GM12878 (cell line): ENCODE data around the gene HEATR3. TPM values are rescaled to one million over a fixed set of nuclear protein-coding genes. Genes with fewer than 3 reads are reported as not detected.

Source experiments
- ATAC-seq: fragments of 200-7000 bp; cut with Tn5 transposase; 3 replicates; pipeline ENCODE4 v1.9.1; 2020; ENCODE audit warnings: mild to moderate bottlenecking, moderate library complexity
- BruUV-seq: library from RNA; stranded (reverse); fragments of 400-500 nt; replicated peaks from 2 replicates; lab custom pipeline; 2021; lab: Mats Ljungman, UMichigan
- CTCF ChIA-PET: fragments of 300-600 bp; sonication (Branson Sonifier 250); formaldehyde crosslinking; extraction: SDS; loops from one replicate; lab custom pipeline; 2021; ENCODE audit warnings: inconsistent platforms; lab: Yijun Ruan, JAX
- POLR2A ChIA-PET: fragments of 350-600 bp; formaldehyde crosslinking; extraction: SDS; loops from one replicate; lab custom pipeline; 2021; ENCODE audit warnings: inconsistent platforms; lab: Charles Lee
- RAD21 ChIA-PET: fragments of 300-600 bp; sonication (Branson Sonifier 250); formaldehyde crosslinking; loops from one replicate; lab custom pipeline; 2023; ENCODE audit warnings: antibody characterized with exemption; ENCODE audit not compliant: unreplicated experiment; lab: Charles Lee
- SMC1A ChIA-PET: fragments of 300-600 bp; sonication (Branson Sonifier 250); formaldehyde crosslinking; loops from one replicate; lab custom pipeline; 2023; ENCODE audit not compliant: unreplicated experiment, uncharacterized antibody; lab: Charles Lee
- DNase-seq: peaks from one replicate; pipeline ENCODE4 v3.0.0-alpha.2; 2011; ENCODE audit warnings: low read depth, low spot score
- FAIRE-seq: peaks from 3 replicates; lab custom pipeline; 2011; peaks lifted over from hg19 to GRCh38; lab: Jason Lieb, UNC
- H2AFZ ChIP-seq: 2 replicates; pipeline ENCODE4 v1.6.0; 2011; ENCODE audit warnings: low read depth, low read length, control low read depth; ENCODE audit not compliant: control insufficient read depth
- H3K27ac ChIP-seq: 2 replicates; pipeline ENCODE4 v1.5.1; 2011; ENCODE audit warnings: control low read depth; ENCODE audit not compliant: control insufficient read depth, insufficient read depth
- H3K27me3 ChIP-seq, 2 experiments: replicated peaks in 1 of 2; 2 replicates each; pipeline versions ENCODE4 v1.6.0 to v1.6.1; 2011; ENCODE audit warnings: low read length in 1 of 2; ENCODE audit not compliant: control insufficient read depth in 2 of 2, insufficient read depth in 2 of 2
- H3K36me3 ChIP-seq, 2 experiments: 2 replicates each; pipeline ENCODE4 v1.5.1; 2011; ENCODE audit warnings: low read length in 1 of 2; ENCODE audit not compliant: control insufficient read depth in 2 of 2, insufficient read depth in 2 of 2
- H3K4me1 ChIP-seq: 2 replicates; pipeline ENCODE4 v1.6.1; 2011; ENCODE audit warnings: mild to moderate bottlenecking, low read length, moderate library complexity, mixed read lengths; ENCODE audit not compliant: control insufficient read depth, insufficient read depth
- H3K4me2 ChIP-seq: 2 replicates; pipeline ENCODE4 v1.6.0; 2011; ENCODE audit warnings: control low read depth; ENCODE audit not compliant: control insufficient read depth, insufficient read depth
- H3K4me3 ChIP-seq: fragments of 200-600 bp; sonication (generic); 2 replicates; pipeline ENCODE4 v1.5.1; 2016
- H3K79me2 ChIP-seq: 2 replicates; pipeline ENCODE4 v1.6.0; 2011; ENCODE audit warnings: low read length; ENCODE audit not compliant: control insufficient read depth, insufficient read depth
- H3K9ac ChIP-seq: 2 replicates; pipeline ENCODE4 v1.8.0; 2011; ENCODE audit warnings: low read length, control low read depth, mixed read lengths; ENCODE audit not compliant: control insufficient read depth, insufficient read depth
- H3K9me3 ChIP-seq: replicated peaks from 3 replicates; pipeline ENCODE4 v1.5.1; 2011; ENCODE audit warnings: mild to moderate bottlenecking, low read length; ENCODE audit not compliant: control insufficient read depth, insufficient read depth
- H4K20me1 ChIP-seq: 2 replicates; pipeline ENCODE4 v1.6.0; 2011; ENCODE audit not compliant: control insufficient read depth, insufficient read depth
- CEBPB ChIP-seq, 2 experiments: fragments of 150-350 bp in 1 of 2; IDR thresholded peaks; 2 replicates each; pipeline ENCODE4 v1.6.1; 2012 to 2014; ENCODE audit warnings: low read depth in 2 of 2, low read length in 2 of 2, borderline replicate concordance in 1 of 2, inconsistent platforms in 1 of 2
- CHD2 ChIP-seq: IDR thresholded peaks from 2 replicates; pipeline ENCODE4 v1.6.1; 2011; ENCODE audit warnings: low read depth, low read length, improper control_type of control experiment, borderline replicate concordance
- DPF2 ChIP-seq: fragments of 450-650 bp; IDR thresholded peaks from 2 replicates; pipeline ENCODE4 v1.6.1; 2017; ENCODE audit warnings: mild to moderate bottlenecking
- EED ChIP-seq: sonication (generic); IDR thresholded peaks from 2 replicates; pipeline ENCODE4 v1.6.1; 2016; ENCODE audit warnings: antibody characterized with exemption, low read depth
- FOXK2 ChIP-seq: fragments of 450-650 bp; IDR thresholded peaks from 2 replicates; pipeline ENCODE4 v1.6.1; 2017; ENCODE audit warnings: mild to moderate bottlenecking, moderate library complexity
- HDGF ChIP-seq: fragments of 450-650 bp; IDR thresholded peaks from 2 replicates; pipeline ENCODE4 v1.6.1; 2016; ENCODE audit warnings: antibody characterized with exemption
- IKZF2 ChIP-seq, 2 experiments: fragments of 450-650 bp; IDR thresholded peaks; 2 replicates each; pipeline ENCODE4 v1.6.1; 2017; ENCODE audit warnings: mild to moderate bottlenecking in 2 of 2, moderate library complexity in 2 of 2
- MEF2A ChIP-seq: IDR thresholded peaks from 2 replicates; pipeline ENCODE4 v1.6.1; 2011; ENCODE audit warnings: low read depth, mild to moderate bottlenecking, low read length, moderate library complexity; ENCODE audit not compliant: insufficient read depth
- NKRF ChIP-seq: fragments of 450-650 bp; conservative IDR thresholded peaks from 2 replicates; pipeline ENCODE4 v1.6.1; 2017; ENCODE audit warnings: mild to moderate bottlenecking, moderate library complexity
- NR2C2 ChIP-seq: IDR thresholded peaks from 2 replicates; pipeline ENCODE4 v1.6.1; 2011; ENCODE audit warnings: borderline replicate concordance, low read depth; ENCODE audit not compliant: control insufficient read depth, insufficient read length
- PBX3 ChIP-seq: IDR thresholded peaks from 2 replicates; pipeline ENCODE4 v1.6.1; 2011; ENCODE audit warnings: mild to moderate bottlenecking, low read depth, low read length, moderate library complexity; ENCODE audit not compliant: insufficient replicate concordance
- POLR2AphosphoS5 ChIP-seq: IDR thresholded peaks from 2 replicates; pipeline ENCODE4 v1.6.1; 2011; ENCODE audit warnings: mild to moderate bottlenecking, low read length, inconsistent platforms
- RAD51 ChIP-seq: fragments of 450-650 bp; IDR thresholded peaks from 2 replicates; pipeline ENCODE4 v1.6.1; 2016; ENCODE audit warnings: moderate library complexity, mild to moderate bottlenecking, inconsistent platforms
- SKIL ChIP-seq: fragments of 450-650 bp; IDR thresholded peaks from 2 replicates; pipeline ENCODE4 v1.6.1; 2017; ENCODE audit warnings: mild to moderate bottlenecking, low read depth, inconsistent platforms; ENCODE audit not compliant: poor library complexity, severe bottlenecking
- SREBF1 ChIP-seq: IDR thresholded peaks from 2 replicates; pipeline ENCODE4 v1.6.1; 2012; ENCODE audit warnings: mild to moderate bottlenecking, low read length
- STAT1 ChIP-seq: fragments of 450-650 bp; conservative IDR thresholded peaks from 2 replicates; pipeline ENCODE4 v1.6.1; 2014; ENCODE audit warnings: antibody characterized with exemption, mild to moderate bottlenecking
- TBL1XR1 ChIP-seq: IDR thresholded peaks from 2 replicates; pipeline ENCODE4 v1.6.1; 2012; ENCODE audit warnings: low read depth, low read length, improper control_type of control experiment
- TCF7 ChIP-seq: IDR thresholded peaks from 2 replicates; pipeline ENCODE4 v1.6.1; 2014; ENCODE audit warnings: antibody characterized with exemption, borderline replicate concordance
- YY1 ChIP-seq: IDR thresholded peaks from 2 replicates; pipeline ENCODE4 v1.6.1; 2011; ENCODE audit warnings: low read depth, mild to moderate bottlenecking, low read length
- ZNF207 ChIP-seq: fragments of 450-650 bp; IDR thresholded peaks from 2 replicates; pipeline ENCODE4 v1.6.1; 2014; ENCODE audit warnings: antibody characterized with exemption, mild to moderate bottlenecking, borderline replicate concordance
- WGBS: methylation state at CpG from one replicate; pipeline ENCODE4 v1.1.6; 2016; ENCODE audit warnings: low lambda C conversion rate; ENCODE audit not compliant: insufficient replicate concordance, insufficient coverage; ENCODE audit errors: missing lambda C conversion rate; 5-methylcytosine and 5-hydroxymethylcytosine counted together
- in situ Hi-C: fragments of 300-500 bp; cut with MboI; formaldehyde crosslinking; loops from 9 replicates; pipeline ENCODE4 v1.14.3; 2018; ENCODE audit warnings: mixed read lengths
- intact Hi-C: fragments of 100-400 bp; cut with micrococcal nuclease; formaldehyde crosslinking; loops from one replicate; pipeline ENCODE4 v1.14.2; 2022; ENCODE audit not compliant: unreplicated experiment
- polyA plus RNA-seq, 11 experiments: library from polyadenylated mRNA; depleted of rRNA in 4 of 11; unstranded in 6 of 11; stranded (reverse) in 5 of 11; fragments of >200 nt; fragmentation: Nextera tagmentation in 4 of 11; fragmentation: Illumina TruSeq in 1 of 11; extraction: Ambion mirVana in 4 of 11; extraction: Trizol in 1 of 11; gene quantifications; 1 replicate in 1 of 11; 2 replicates in 10 of 11; pipeline versions ENCODE4 v1.2.1 to v1.2.3, GENCODE V29; 2011 to 2016; ENCODE audit warnings: inconsistent platforms in 2 of 11, missing spikeins in 2 of 11, low read depth in 1 of 11
- total RNA-seq, 4 experiments: library from RNA; depleted of rRNA in 3 of 4; stranded (reverse); fragments of >200 nt in 3 of 4; fragmentation: Illumina TruSeq in 1 of 4; extraction: Trizol in 1 of 4; gene quantifications; 2 replicates each; pipeline versions ENCODE4 v1.2.1 to v1.2.3, GENCODE V29; 2013 to 2021

The HEATR3 gene
- total and polyA plus RNA-seq, 10 of the 15 experiments (the other 5 are each of a cell fraction or from before 2014, with no cell fraction given): 1.5 to 30.0 (median 17.7) TPM

- in situ Hi-C loops: no loop called here
- Histone ChIP-seq H3K4me2 (no peak overlapping the region), H3K9me3 (no peaks in the 10 kb centered on the region), H3K36me3 (no peaks in the 10 kb centered on the region; a peak in 1 of 4 replicates), H4K20me1 (no peaks in the 10 kb centered on the region)
- TF ChIP-seq FOXK2 (no peak), EED (no peak), STAT1 (no peak), IKZF2 (IDR thresholded peaks at IDR 0.05) (no peak), TBL1XR1 (no peak), POLR2AphosphoS5 (no peak), SREBF1 (no peak), MEF2A (no peak), HDGF (no peak), YY1 (no peak), SKIL (no peak), NR2C2 (no peak), TCF7 (no peak), ZNF207 (no peak), CEBPB (IDR thresholded peaks at IDR 0.05; ENCODE audit: borderline replicate concordance in 1 of 2, low read depth in 2 of 2, low read length in 2 of 2) (no peak), CHD2 (no peak), RAD51 (no peak), PBX3 (no peak), DPF2 (no peak), NKRF (no peak)
- TF ChIP-seq, all 136 proteins: peak for 0
- FAIRE-seq: no peak
- SMC1A ChIA-PET: interaction anchor here (1.0 to 1.9 kb wide), 2 partner anchors 16 to 244 kb away, joined by 3 to 8 read pairs; partner anchors contain the start of gene CNEP1R1
- DNase-seq: no peak
- BruUV-seq: no TSS peak
- H2AFZ ChIP-seq: no peak overlapping the region
- no peaks in the 10 kb centered on the region for H3K79me2 ChIP-seq
- ATAC-seq: no peak
- H3K27ac ChIP-seq: no peak overlapping the region
- POLR2A ChIA-PET: no interaction called here
- intact Hi-C loops: no loop called here
- WGBS: 0% methylated on average over 1 of the region's 1 CpG
- H3K4me1 ChIP-seq: peaks cover 11% of the 10 kb centered on the region
- H3K9ac ChIP-seq: no peak overlapping the region
- RAD21 ChIA-PET: interaction anchor here (1.6 kb wide), 1 partner anchor 170 kb away, joined by 6 read pairs; no protein-coding TSS in a partner anchor
- CTCF ChIA-PET: interaction anchor here (1.3 kb wide), 1 partner anchor 15 kb away, joined by 7 read pairs; the partner anchor contains the start of gene CNEP1R1
- no peak overlapping the region for H3K4me3 ChIP-seq
- H3K27me3 ChIP-seq: no peaks in the 10 kb centered on the region
Measured at GRCh38 chr16:50040710-50041109, 25.1 kb upstream of the HEATR3 start.
